ENCODE data around the gene ACLY. TPM values are rescaled to one million over a fixed set of nuclear protein-coding genes. Genes with fewer than 3 reads are reported as not detected.

The ACLY gene
- total RNA-seq, 1 experiment from 2014 or later, result 184 TPM

GRCh38 chr17:41915020-41915419 is 3.7 kb downstream of the ACLY start:
- Histone ChIP-seq H3K36me3 (ENCODE audit: low read depth) (peaks cover 10% of the 10 kb centered on the region), H3K79me2 (ENCODE audit: low read depth) (peaks cover 66% of the 10 kb centered on the region), H3K27me3 (ENCODE audit: insufficient read depth, low read depth) (no peaks in the 10 kb centered on the region), H3K9me2 (ENCODE audit: insufficient read depth) (no peaks in the 10 kb centered on the region), H3F3A (ENCODE audit: insufficient read depth, low read depth) (peaks cover 9% of the 10 kb centered on the region), H3K4me1 (replicated peaks; ENCODE audit: insufficient read depth) (peaks cover 26% of the 10 kb centered on the region), H4K20me1 (ENCODE audit: insufficient read depth) (peaks cover 45% of the 10 kb centered on the region), H2AFZ (no peak overlapping the region), H3K4me3 (no peak overlapping the region), H3K4me2 (peak overlapping the region; percentile 51; the same call in 1 of the 2 replicates), H3K27ac (no peak overlapping the region), H3K9me3 (ENCODE audit: insufficient read depth, low read depth) (no peaks in the 10 kb centered on the region)
- ChIA-PET POLR2A (ENCODE audit: unreplicated experiment) (no interaction called here), CTCF (interaction anchor here (0.6 kb wide), 1 partner anchor 41 kb away, joined by 9 read pairs; no protein-coding TSS in a partner anchor)
- no TSS peak for BruUV-seq (replicated peaks)
- TF ChIP-seq EZH2 (IDR thresholded peaks at IDR 0.05; ENCODE audit: low read depth), result no peak
- TF ChIP-seq, protein P1, sequence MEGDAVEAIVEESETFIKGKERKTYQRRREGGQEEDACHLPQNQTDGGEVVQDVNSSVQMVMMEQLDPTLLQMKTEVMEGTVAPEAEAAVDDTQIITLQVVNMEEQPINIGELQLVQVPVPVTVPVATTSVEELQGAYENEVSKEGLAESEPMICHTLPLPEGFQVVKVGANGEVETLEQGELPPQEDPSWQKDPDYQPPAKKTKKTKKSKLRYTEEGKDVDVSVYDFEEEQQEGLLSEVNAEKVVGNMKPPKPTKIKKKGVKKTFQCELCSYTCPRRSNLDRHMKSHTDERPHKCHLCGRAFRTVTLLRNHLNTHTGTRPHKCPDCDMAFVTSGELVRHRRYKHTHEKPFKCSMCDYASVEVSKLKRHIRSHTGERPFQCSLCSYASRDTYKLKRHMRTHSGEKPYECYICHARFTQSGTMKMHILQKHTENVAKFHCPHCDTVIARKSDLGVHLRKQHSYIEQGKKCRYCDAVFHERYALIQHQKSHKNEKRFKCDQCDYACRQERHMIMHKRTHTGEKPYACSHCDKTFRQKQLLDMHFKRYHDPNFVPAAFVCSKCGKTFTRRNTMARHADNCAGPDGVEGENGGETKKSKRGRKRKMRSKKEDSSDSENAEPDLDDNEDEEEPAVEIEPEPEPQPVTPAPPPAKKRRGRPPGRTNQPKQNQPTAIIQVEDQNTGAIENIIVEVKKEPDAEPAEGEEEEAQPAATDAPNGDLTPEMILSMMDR (conservative IDR thresholded peaks at IDR 0.05), result no peak
- intact Hi-C loops (cut with micrococcal nuclease; ENCODE audit: unreplicated experiment), result no loop called here
- DNase-seq, result no peak

DNA sequence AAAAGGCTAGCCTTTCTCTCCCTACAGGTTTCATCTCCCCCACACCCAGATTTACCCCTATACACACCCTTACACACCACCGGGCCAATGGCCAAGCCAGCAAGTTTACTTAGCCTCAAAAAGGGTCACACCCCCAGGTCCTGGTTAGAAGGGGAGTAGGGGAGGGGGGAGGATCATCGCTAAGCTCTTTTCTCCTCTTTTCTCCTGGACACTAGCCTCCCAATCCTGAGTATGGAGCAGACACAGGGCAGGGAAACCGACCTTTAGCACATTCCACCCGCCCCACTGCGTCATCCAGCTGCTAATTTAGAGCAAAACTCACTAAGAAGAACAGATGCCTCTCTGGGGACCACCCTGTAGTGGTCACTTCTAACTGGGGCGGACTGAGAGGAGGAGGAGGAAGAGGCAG is 4.4 kb downstream of the ACLY start:
- Histone ChIP-seq H3K79me2 (ENCODE audit: low read depth) (peaks cover 66% of the 10 kb centered on the region), H3K4me1 (replicated peaks; ENCODE audit: insufficient read depth) (peaks cover 21% of the 10 kb centered on the region), H3F3A (ENCODE audit: insufficient read depth, low read depth) (peaks cover 2% of the 10 kb centered on the region), H3K9me3 (ENCODE audit: insufficient read depth, low read depth) (no peaks in the 10 kb centered on the region), H3K4me2 (no peak overlapping the region), H3K9me2 (ENCODE audit: insufficient read depth) (no peaks in the 10 kb centered on the region), H3K27me3 (ENCODE audit: insufficient read depth, low read depth) (no peaks in the 10 kb centered on the region), H3K4me3 (no peak overlapping the region), H4K20me1 (ENCODE audit: insufficient read depth) (peaks cover 45% of the 10 kb centered on the region), H2AFZ (no peak overlapping the region), H3K36me3 (ENCODE audit: low read depth) (peaks cover 16% of the 10 kb centered on the region), H3K27ac (no peak overlapping the region)
- no TSS peak for BruUV-seq (replicated peaks)
- TF ChIP-seq, protein P1 (conservative IDR thresholded peaks at IDR 0.05), result no peak
- no peak for TF ChIP-seq EZH2 (IDR thresholded peaks at IDR 0.05; ENCODE audit: low read depth)
- POLR2A ChIA-PET (ENCODE audit: unreplicated experiment), result no interaction called here
- no peak for DNase-seq
- intact Hi-C loops (cut with micrococcal nuclease; ENCODE audit: unreplicated experiment), result no loop called here
- CTCF ChIA-PET, result no interaction called here

- Histone ChIP-seq H3K79me2 (ENCODE audit: low read depth) (peaks cover 66% of the 10 kb centered on the region), H4K20me1 (ENCODE audit: insufficient read depth) (peaks cover 45% of the 10 kb centered on the region), H3K9me3 (ENCODE audit: insufficient read depth, low read depth) (no peaks in the 10 kb centered on the region), H3F3A (ENCODE audit: insufficient read depth, low read depth) (no peaks in the 10 kb centered on the region; the same call in 1 of the 2 replicates), H3K27ac (no peak overlapping the region), H3K9me2 (ENCODE audit: insufficient read depth) (no peaks in the 10 kb centered on the region), H3K36me3 (ENCODE audit: low read depth) (peaks cover 18% of the 10 kb centered on the region), H3K4me3 (no peak overlapping the region), H3K27me3 (ENCODE audit: insufficient read depth, low read depth) (no peaks in the 10 kb centered on the region), H3K4me1 (replicated peaks; ENCODE audit: insufficient read depth) (peaks cover 21% of the 10 kb centered on the region), H2AFZ (no peak overlapping the region), H3K4me2 (no peak overlapping the region)
- TF ChIP-seq EZH2 (IDR thresholded peaks at IDR 0.05; ENCODE audit: low read depth), result no peak
- ChIA-PET POLR2A (ENCODE audit: unreplicated experiment) (no interaction called here), CTCF (no interaction called here)
- intact Hi-C loops (cut with micrococcal nuclease; ENCODE audit: unreplicated experiment), result no loop called here
- DNase-seq, result no peak
- no TSS peak for BruUV-seq (replicated peaks)
Observed at GRCh38 chr17:41913798-41914197, 5.0 kb downstream of the ACLY start.

- H4K20me1 ChIP-seq (ENCODE audit: insufficient read depth), result peaks cover 45% of the 10 kb centered on the region
- peaks cover 24% of the 10 kb centered on the region for H3K36me3 ChIP-seq (ENCODE audit: low read depth)
- CTCF ChIA-PET, result no interaction called here
- no peaks in the 10 kb centered on the region for H3K9me3 ChIP-seq (ENCODE audit: insufficient read depth, low read depth)
- no TSS peak for BruUV-seq (replicated peaks)
- TF ChIP-seq, protein P1 (conservative IDR thresholded peaks at IDR 0.05), result no peak
- TF ChIP-seq EZH2 (IDR thresholded peaks at IDR 0.05; ENCODE audit: low read depth), result no peak
- H3K9me2 ChIP-seq (ENCODE audit: insufficient read depth), result no peaks in the 10 kb centered on the region
- no peaks in the 10 kb centered on the region; the same call in 1 of the 2 replicates for H3F3A ChIP-seq (ENCODE audit: insufficient read depth, low read depth)
- H3K79me2 ChIP-seq (ENCODE audit: low read depth), result peaks cover 58% of the 10 kb centered on the region
- POLR2A ChIA-PET (ENCODE audit: unreplicated experiment), result interaction anchor here (0.6 kb wide), 1 partner anchor 79 kb away, joined by 6 read pairs; no protein-coding TSS in a partner anchor
- H3K27me3 ChIP-seq (ENCODE audit: insufficient read depth, low read depth), result no peaks in the 10 kb centered on the region
- intact Hi-C loops (cut with micrococcal nuclease; ENCODE audit: unreplicated experiment), result no loop called here
- H3K4me2 ChIP-seq, result no peak overlapping the region
- no peak overlapping the region for H3K4me3 ChIP-seq
- H3K27ac ChIP-seq, result no peak overlapping the region
- H3K4me1 ChIP-seq (replicated peaks; ENCODE audit: insufficient read depth), result peaks cover 21% of the 10 kb centered on the region
- H2AFZ ChIP-seq, result no peak overlapping the region
- no peak for DNase-seq
Observed at GRCh38 chr17:41912925-41913324, 5.8 kb downstream of the ACLY start.

All from PC-9 (cell line).